Ecto neural progenitor cell (in vitro differentiated cells): ENCODE measurements around the gene TMEM59.
A peak's percentile ranks its signal among the peaks of the same experiment; 100 is the strongest.

Experiments
- DNase-seq: peaks from one replicate; pipeline ENCODE4 v3.0.0-alpha.2; 2018; ENCODE audit warnings: low spot score

TMEM59 gene

GRCh38 chr1:53982034-53982762 is 70.8 kb downstream of the TMEM59 start:
- DNase-seq, result peak; percentile 61

DNA sequence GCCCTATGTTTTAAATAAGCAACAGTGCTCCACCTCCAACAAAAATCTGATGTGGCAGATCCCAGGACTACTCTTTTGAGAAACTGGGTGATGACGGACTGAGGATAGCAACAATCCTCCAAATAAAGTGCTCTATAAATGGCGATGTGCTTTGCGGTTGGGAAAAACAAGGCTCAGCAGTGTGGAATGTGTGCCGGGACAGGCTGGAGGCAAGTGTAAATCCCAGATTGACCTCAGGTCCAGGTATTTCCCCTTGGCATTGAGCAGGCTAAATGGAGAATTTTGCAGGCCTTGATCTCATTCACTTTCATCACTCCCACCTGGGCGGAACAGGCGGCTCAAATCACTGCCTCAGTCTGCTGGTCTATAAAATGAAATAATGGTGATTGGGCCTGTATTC is 71.8 kb downstream of the TMEM59 start:
- no peak for DNase-seq

DNA sequence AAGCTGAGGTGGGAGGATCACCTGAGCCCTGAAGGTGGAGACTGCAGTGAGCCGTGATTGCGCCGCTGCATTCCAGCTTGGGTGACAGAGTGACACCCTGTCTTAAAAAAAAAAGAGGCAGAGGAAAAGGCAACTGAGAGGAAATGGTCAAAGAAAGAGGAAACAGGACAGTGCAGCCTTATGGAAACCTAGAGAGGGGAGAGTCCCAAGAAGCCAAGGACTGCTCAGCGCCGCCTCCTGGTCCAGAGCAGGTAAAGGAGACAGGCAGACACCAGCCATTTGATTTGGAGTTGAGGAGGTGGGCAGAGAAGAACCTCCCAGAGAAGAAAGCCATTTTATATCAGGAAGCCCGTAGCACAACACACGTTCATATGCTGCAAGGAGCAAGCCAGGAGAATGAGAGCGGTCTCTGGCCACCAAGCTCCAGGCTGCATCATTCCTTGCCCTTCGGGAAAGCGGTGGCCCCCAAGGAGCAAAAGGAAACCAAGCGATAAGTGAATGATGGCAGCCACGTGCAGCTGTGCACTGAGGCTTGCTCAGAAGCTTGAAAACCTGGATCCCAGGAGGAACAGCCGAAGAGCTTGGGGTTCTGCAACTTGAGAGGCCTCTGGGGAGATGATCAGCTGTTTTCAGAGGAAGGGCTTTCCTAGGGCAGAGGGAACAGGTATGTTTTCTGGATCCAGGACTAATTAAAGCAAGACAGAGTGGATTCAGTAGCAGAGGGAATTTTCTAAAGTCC is 73.1 kb downstream of the TMEM59 start:
- no peak for DNase-seq
